ENCODE data around the gene TRIL. TPM values are rescaled to one million over a fixed set of nuclear protein-coding genes. Genes with fewer than 3 reads are reported as not detected.

TRIL gene
- total RNA-seq, 1 experiment from 2014 or later: 0.45 TPM

- no peak for DNase-seq
- CTCF ChIA-PET: interaction anchor here (1.5 kb wide), 1 partner anchor 16 kb away, joined by 4 read pairs; no protein-coding TSS in a partner anchor
- intact Hi-C loops (cut with micrococcal nuclease; ENCODE audit: unreplicated experiment): no loop called here
- no peak for TF ChIP-seq CTCF (IDR thresholded peaks at IDR 0.05; ENCODE audit: insufficient read depth in 1 of 2, low read depth in 1 of 2, low read length in 1 of 2, severe bottlenecking in 1 of 2, unreplicated experiment in 1 of 2)
- Mint-ChIP-seq H3K4me1 (ENCODE audit: low read depth, unreplicated experiment) (no peaks in the 10 kb centered on the region), H3K9me3 (ENCODE audit: unreplicated experiment) (no peaks in the 10 kb centered on the region), H3K36me3 (ENCODE audit: insufficient read depth, unreplicated experiment) (no peaks in the 10 kb centered on the region), H3K4me3 (ENCODE audit: unreplicated experiment) (no peak overlapping the region), H3K27me3 (ENCODE audit: insufficient read depth, unreplicated experiment) (no peaks in the 10 kb centered on the region), H3K27ac (ENCODE audit: unreplicated experiment) (no peak overlapping the region)
- Histone ChIP-seq H3K4me3 (ENCODE audit: low read depth, low read length) (no peak overlapping the region), H3K9me3 (no peaks in the 10 kb centered on the region), H3K36me3 (ENCODE audit: control insufficient read depth, insufficient read depth, low read length) (no peaks in the 10 kb centered on the region), H3K27me3 (replicated peaks; ENCODE audit: control insufficient read depth, insufficient read depth, low read length) (no peaks in the 10 kb centered on the region; the same call in 1 of the 2 replicates), H3K4me1 (0 out of 2 replicates have a peak, but pooled peaks cover 5% of the 10 kb centered on the region)
- no TSS peak for BruUV-seq (replicated peaks)
- POLR2A ChIA-PET: no interaction called here
These were observed 52.7 kb downstream of the TRIL start for GRCh38 chr7:28905464-28905863.

GRCh38 chr7:28904578-28905048 lies 53.5 kb downstream of the TRIL start:
- DNase-seq: no peak
- Mint-ChIP-seq H3K9me3 (ENCODE audit: unreplicated experiment) (no peaks in the 10 kb centered on the region), H3K27ac (ENCODE audit: unreplicated experiment) (no peak overlapping the region), H3K27me3 (ENCODE audit: insufficient read depth, unreplicated experiment) (no peaks in the 10 kb centered on the region), H3K4me1 (ENCODE audit: low read depth, unreplicated experiment) (no peaks in the 10 kb centered on the region), H3K4me3 (ENCODE audit: unreplicated experiment) (no peak overlapping the region), H3K36me3 (ENCODE audit: insufficient read depth, unreplicated experiment) (no peaks in the 10 kb centered on the region)
- CTCF ChIA-PET: interaction anchor here (1.0 kb wide), 1 partner anchor 17 kb away, joined by 5 read pairs; no protein-coding TSS in a partner anchor
- POLR2A ChIA-PET: no interaction called here
- H3K4me3 ChIP-seq (ENCODE audit: low read depth, low read length): no peak overlapping the region
- H3K4me1 ChIP-seq: 0 out of 2 replicates have a peak, but pooled peaks cover 5% of the 10 kb centered on the region
- TF ChIP-seq CTCF (IDR thresholded peaks at IDR 0.05; ENCODE audit: insufficient read depth in 1 of 2, low read depth in 1 of 2, low read length in 1 of 2, severe bottlenecking in 1 of 2, unreplicated experiment in 1 of 2): no peak
- no TSS peak for BruUV-seq (replicated peaks)
- no peaks in the 10 kb centered on the region; the same call in 1 of the 2 replicates for H3K27me3 ChIP-seq (replicated peaks; ENCODE audit: control insufficient read depth, insufficient read depth, low read length)
- no peaks in the 10 kb centered on the region for H3K36me3 ChIP-seq (ENCODE audit: control insufficient read depth, insufficient read depth, low read length)
- intact Hi-C loops (cut with micrococcal nuclease; ENCODE audit: unreplicated experiment): no loop called here
- no peaks in the 10 kb centered on the region for H3K9me3 ChIP-seq

GRCh38 chr7:28903730-28904577 lies 54.2 kb downstream of the TRIL start:
- H3K4me3 Mint-ChIP-seq (ENCODE audit: unreplicated experiment): no peak overlapping the region
- intact Hi-C loops (cut with micrococcal nuclease; ENCODE audit: unreplicated experiment): no loop called here
- no peak for DNase-seq
- no peak for TF ChIP-seq CTCF (IDR thresholded peaks at IDR 0.05; ENCODE audit: insufficient read depth in 1 of 2, low read depth in 1 of 2, low read length in 1 of 2, severe bottlenecking in 1 of 2, unreplicated experiment in 1 of 2)
- Histone ChIP-seq H3K4me1 (0 out of 2 replicates have a peak, but pooled peaks cover 5% of the 10 kb centered on the region), H3K9me3 (no peaks in the 10 kb centered on the region), H3K4me3 (ENCODE audit: low read depth, low read length) (no peak overlapping the region), H3K36me3 (ENCODE audit: control insufficient read depth, insufficient read depth, low read length) (no peaks in the 10 kb centered on the region), H3K27me3 (replicated peaks; ENCODE audit: control insufficient read depth, insufficient read depth, low read length) (no peaks in the 10 kb centered on the region; the same call in 1 of the 2 replicates)
- no peak overlapping the region for H3K27ac Mint-ChIP-seq (ENCODE audit: unreplicated experiment)
- no peaks in the 10 kb centered on the region for H3K36me3 Mint-ChIP-seq (ENCODE audit: insufficient read depth, unreplicated experiment)
- no TSS peak for BruUV-seq (replicated peaks)
- no peaks in the 10 kb centered on the region for H3K27me3 Mint-ChIP-seq (ENCODE audit: insufficient read depth, unreplicated experiment)
- H3K9me3 Mint-ChIP-seq (ENCODE audit: unreplicated experiment): no peaks in the 10 kb centered on the region
- POLR2A ChIA-PET: no interaction called here
- CTCF ChIA-PET: interaction anchor here (0.6 to 1.0 kb wide), 2 partner anchors 18 to 1072 kb away, joined by 3 to 5 read pairs; no protein-coding TSS in a partner anchor
- no peaks in the 10 kb centered on the region for H3K4me1 Mint-ChIP-seq (ENCODE audit: low read depth, unreplicated experiment)

Other genes with a start within 250 kb of the TRIL start
- 108 and 109 TPM in 2 replicates for gene CPVL, start 188.2 kb upstream of the TRIL start, total RNA-seq (2022)
- 16.5 and 18.8 TPM in 2 replicates for gene CHN2, start 236.4 kb upstream of the TRIL start, total RNA-seq (2022)